HG03558 (cell line): ENCODE results near the gene ERBIN.
A peak's percentile ranks its signal among the peaks of the same experiment; 100 is the strongest.
"Not testable (repeated sequence)": the region's sequence is repeated elsewhere in the genome, so short reads cannot be mapped to it uniquely, and the experiment has no call there.

Experiments
- ATAC-seq: cut with Tn5 transposase; IDR thresholded peaks from one replicate; pipeline ENCODE4 v1.9.1; 2021; ENCODE audit warnings: moderate number of reproducible peaks; ENCODE audit not compliant: unreplicated experiment; ENCODE audit errors: extremely low read depth

Gene ERBIN, protein sequence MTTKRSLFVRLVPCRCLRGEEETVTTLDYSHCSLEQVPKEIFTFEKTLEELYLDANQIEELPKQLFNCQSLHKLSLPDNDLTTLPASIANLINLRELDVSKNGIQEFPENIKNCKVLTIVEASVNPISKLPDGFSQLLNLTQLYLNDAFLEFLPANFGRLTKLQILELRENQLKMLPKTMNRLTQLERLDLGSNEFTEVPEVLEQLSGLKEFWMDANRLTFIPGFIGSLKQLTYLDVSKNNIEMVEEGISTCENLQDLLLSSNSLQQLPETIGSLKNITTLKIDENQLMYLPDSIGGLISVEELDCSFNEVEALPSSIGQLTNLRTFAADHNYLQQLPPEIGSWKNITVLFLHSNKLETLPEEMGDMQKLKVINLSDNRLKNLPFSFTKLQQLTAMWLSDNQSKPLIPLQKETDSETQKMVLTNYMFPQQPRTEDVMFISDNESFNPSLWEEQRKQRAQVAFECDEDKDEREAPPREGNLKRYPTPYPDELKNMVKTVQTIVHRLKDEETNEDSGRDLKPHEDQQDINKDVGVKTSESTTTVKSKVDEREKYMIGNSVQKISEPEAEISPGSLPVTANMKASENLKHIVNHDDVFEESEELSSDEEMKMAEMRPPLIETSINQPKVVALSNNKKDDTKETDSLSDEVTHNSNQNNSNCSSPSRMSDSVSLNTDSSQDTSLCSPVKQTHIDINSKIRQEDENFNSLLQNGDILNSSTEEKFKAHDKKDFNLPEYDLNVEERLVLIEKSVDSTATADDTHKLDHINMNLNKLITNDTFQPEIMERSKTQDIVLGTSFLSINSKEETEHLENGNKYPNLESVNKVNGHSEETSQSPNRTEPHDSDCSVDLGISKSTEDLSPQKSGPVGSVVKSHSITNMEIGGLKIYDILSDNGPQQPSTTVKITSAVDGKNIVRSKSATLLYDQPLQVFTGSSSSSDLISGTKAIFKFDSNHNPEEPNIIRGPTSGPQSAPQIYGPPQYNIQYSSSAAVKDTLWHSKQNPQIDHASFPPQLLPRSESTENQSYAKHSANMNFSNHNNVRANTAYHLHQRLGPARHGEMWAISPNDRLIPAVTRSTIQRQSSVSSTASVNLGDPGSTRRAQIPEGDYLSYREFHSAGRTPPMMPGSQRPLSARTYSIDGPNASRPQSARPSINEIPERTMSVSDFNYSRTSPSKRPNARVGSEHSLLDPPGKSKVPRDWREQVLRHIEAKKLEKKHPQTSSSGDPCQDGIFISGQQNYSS (N-terminal part only)

DNA sequence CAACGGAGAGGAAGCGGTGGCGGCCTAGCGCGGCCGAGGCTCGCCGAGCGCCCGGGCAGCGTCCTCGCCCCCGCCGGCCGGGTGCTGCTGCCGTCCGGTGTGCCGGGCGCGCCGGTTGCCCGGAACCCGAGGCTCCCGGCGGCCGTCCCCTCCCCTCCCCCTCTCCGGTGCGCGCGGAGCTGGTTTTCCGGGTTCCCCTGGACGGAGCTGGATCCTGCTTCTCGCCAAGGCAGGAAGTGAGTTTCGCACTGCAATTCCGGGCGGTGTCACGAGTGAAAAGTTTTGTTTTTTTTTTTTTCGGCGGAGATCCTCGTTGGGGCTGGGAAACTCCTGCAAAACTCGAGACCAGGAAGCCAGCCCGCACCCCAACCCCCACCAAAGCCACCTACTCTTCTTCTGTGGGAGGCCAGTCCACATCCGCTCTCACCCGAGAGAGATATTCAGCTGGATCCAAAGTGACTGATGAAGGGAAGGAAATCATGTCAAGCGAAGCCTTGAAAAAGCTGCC, at the start of gene ERBIN:
Gene ERBIN, plus strand, starts transcription at position 300 of the 508 bp plus-strand sequence. CDS start 66,144 bp downstream, outside the sequence.
- peak; percentile 10 for ATAC-seq

DNA sequence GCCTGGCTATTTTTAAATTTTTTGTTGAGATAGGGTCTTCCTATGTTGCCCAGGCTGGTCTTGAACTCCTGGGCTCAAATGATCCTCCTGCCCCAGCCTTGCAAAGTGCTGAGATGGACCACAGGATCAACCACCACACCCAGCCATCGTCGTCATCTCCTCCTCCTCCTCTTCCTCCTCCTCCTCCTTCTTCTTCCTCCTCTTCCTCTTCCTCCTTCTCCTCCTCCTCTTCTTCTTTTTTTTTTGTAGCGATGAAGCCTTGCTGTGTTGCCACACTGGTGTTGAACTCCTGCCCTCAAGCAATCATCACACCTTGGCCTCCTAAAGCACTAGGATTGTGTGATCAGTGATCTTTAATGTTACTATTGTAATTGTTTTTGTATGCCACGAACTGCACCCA, 49.4 kb upstream of the ERBIN start:
- no peak for ATAC-seq

DNA sequence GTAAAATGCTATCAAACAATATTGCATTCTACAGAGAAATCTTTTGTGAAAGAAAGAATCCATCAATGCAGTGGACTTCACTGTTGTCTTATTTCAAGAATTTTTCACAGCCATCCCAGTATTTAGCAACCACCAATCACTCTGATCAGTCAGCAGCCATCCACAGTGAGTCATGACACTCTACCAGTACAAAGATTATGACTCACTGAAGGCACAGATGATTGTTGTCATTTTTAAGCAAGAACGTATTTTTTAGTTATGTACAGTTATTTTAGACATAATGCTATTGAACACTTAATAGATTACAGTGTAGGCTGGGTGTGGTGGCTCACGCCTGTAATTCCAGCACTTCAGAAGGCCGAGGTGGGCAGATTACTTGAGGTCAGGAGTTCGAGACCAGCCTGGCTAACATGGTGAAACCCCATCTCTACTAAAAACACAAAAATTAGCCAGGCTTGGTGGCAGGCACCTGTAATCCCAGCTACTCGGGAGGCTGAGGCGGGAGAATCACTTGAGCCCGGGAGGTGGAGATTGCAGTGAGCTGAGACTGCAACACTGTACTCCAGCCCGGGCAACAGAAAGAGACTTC, 46.6 kb upstream of the ERBIN start:
- ATAC-seq, result not testable (repeated sequence)

DNA sequence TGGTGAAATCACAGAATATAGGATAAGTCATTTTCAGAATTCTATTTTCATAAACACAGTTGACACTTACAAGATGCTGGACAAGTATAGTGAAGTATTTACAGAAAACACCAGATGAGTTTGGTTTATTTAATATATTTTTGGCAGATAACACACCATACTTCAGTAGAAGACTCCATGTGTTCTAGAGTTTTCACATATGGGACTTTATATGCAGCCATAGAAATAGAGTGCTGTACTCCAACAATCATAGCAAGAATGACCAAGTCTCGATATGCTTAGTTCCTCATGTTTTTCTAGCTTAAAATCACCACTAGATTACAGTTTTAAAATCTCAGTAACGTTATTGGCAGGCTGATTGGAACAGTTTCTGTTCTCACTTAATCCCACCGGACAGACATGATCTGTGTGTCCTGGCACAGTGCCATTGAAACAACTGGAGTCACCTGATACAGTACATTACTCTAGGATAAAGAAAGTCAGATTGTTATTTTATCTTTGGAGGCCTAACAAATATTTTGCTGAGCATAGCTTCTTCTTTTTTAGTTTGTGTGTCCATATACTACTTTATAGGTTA, 45.8 kb upstream of the ERBIN start:
- ATAC-seq, result no peak

DNA sequence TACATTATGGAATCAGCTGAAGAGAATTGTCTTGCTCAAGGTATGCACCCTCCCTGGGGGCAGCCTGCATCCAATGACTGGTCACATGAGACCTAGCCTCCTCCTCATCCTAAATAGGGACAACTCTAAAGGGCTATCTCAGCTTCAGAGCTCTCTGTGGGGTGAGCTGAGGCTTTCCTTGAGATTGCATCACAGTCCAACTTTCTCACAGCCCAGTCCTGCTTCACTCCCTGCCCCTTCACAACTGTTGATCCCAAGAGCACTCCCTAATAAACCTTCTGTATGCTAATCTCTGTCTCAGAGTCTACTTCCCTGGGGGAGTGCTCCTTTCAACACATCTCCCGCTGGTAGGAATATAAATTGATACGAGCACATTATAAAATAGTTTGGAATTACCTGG, 44.1 kb upstream of the ERBIN start:
- no peak for ATAC-seq

DNA sequence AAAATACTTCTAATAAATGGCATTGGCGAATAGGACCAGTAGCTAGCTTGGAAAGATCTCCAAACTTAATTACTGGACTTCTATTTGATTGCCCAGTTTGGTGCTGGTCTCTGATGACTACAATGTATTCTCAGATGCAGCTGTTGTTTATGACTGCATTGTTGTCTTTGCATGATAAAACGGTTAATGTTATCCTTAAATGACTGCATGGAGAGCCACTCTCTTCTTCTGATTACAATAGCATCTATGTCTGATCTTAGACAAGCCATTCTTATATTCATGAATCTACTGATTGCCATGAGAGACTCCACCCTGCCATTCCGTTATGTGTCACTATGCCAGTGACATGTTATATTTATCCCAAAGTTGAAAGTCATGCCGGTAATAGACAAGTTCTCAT, 42.9 kb upstream of the ERBIN start:
- ATAC-seq, result no peak

DNA sequence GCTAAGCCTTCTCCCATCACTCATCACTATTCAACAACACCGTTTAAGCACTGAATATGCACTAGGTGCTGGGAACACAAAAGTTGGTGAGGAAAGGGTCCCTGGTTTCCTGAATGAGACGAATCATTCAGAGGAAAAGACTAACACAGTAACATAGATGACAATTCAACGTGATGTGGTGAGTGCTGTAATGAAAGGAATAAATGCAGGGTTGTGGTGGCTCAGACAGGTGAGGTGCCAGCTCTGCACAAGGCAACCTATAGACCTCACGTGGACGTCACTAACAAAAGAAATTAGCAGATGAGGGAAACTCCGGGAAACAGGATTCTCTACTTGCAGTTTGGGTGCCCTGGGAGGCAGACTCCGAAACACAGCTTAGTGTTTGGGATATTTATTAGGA, 40.0 kb upstream of the ERBIN start:
- ATAC-seq, result no peak

DNA sequence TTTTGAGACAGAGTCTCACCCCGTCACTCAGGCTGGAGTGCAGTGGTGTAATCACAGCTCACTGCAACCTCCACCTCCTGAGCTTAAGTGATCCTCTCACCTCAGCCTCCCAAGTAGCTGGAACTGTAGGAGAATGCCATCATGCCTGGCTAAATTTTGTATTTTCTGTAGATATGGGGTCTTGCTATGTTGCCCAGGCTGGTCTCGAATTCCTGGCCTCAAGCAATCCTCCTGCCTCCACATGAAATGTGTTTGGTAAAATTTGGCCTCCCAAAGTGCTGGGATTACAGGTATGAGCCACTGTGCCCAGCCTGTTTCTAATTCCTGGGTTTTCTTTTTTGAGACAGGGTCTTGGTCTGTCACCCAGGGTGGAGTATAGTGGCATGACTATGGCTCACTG, 34.4 kb upstream of the ERBIN start:
- ATAC-seq, result not testable (repeated sequence)

DNA sequence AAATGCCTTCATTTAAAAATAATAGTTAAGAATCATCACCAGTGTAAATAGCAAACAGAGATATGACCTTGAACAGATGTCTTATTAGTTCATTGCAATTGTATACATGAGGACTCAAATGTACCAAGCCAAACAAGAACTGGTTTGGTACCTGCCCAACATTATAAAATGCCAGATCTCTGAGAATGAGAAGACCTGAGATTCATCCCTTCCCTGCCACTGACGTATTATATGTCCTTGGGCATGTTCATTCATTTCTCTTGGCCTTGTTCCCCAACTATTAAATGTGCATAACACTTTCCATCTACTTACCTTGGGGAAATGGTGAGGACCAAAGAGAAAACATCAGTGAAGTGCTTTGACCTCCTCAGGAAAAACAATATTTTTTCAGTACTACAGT, 33.6 kb upstream of the ERBIN start:
- ATAC-seq, result no peak

DNA sequence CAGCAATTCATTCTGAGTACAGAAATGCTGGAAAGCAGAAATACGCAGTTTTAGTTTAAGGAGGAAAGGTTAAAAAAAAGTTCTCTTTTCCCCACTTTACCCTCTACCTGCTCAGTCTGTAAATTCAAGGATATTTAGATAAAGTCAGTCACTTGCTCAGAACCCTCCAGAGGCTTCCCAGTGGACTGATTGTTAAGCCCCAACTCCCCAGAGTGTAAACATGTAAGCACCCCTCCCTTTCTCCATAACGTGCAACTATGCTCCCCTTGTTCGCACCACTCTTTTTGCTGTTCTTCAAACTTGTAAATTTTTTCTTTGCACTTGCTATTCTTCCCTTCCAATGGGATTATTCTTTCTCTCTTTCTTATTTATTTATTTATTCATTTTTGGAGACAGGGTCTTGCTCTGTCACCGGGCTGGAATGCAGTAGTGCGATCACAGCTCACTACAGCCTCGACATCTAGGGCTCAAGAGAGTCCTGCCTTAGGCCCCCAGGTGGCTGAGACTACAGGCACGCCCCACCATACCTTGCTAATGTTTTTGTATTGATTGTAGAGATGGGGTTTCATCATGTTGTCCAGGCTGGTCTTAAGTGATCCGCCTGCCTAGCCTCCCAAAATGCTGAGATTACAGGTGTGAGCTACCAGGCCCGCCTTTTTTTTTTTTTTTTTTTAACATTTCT, 32.5 kb upstream of the ERBIN start:
- no peak for ATAC-seq

DNA sequence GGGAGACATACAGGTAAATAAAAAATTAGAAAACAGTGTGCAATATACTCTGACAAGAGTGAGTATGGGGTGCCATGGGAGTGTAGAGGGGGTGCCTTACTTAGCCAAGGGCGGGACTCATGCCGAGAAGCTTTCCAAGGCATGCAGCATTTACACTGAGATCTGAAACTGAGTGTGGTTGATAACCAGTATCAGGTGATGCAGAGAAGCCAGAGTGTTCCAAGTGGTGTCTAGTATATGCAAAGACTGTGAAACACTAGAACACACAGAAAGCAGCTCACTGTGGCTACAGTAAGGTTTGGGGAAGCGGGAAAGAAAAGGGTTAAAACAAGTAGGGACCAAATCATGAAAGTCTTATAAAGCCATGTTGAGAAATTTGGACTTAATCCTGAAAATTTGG, 30.5 kb upstream of the ERBIN start:
- ATAC-seq, result no peak

DNA sequence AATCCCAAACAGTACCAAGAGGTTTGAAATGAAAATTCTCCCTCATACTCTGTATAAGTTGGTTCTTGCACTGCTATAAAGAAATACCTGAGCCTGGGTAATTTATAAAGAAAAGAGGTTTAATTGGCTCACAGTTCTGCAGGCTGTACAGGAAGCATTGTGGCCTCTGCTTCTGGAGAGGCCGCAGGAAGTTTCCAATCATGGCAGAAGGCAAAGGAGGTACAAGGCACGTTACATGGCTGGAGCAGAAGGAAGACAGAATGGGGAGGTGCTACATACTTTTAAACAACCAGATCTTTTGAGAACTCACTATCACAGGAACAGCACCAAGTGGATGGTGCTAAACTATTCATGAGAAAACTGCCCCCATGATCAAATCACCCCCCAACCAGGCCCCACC, 25.6 kb upstream of the ERBIN start:
- ATAC-seq, result no peak

DNA sequence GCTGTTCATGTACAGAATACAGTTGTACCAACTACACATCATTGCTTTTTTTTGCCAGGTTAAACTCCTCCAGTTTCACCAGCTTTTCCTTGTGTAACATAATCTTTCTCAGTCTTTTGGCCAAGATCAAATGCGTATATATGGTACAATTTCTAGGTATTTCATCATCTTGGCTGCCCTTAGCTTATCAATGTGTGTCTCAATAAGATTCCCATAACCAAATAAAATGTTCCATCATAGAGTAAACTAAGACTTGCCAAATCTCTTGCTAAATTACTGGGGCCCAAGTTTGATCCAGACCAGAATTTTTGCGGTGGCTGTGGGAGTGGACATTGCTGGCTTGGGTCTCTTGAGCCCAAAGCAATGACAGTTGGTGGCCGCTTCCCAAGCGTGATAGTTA, 24.3 kb upstream of the ERBIN start:
- ATAC-seq, result no peak

DNA sequence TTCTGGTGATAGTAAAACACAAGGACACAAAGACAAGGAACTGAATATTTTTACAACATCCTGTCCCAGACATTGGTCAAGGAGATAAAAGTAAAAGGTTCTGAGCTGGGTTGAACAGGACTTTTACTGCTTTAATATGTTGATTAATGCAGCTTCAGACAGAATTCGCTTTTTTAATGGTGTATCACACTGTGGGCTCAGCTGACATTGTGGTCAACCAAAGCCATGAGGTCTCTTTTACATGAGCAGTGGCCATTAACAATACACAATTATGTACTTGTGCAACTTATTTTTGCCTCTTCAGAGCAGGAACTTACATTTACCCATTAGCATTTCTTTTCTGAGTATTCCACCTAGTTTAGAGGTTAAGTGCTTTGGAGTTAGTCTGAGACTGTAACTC, 22.8 kb upstream of the ERBIN start:
- no peak for ATAC-seq

DNA sequence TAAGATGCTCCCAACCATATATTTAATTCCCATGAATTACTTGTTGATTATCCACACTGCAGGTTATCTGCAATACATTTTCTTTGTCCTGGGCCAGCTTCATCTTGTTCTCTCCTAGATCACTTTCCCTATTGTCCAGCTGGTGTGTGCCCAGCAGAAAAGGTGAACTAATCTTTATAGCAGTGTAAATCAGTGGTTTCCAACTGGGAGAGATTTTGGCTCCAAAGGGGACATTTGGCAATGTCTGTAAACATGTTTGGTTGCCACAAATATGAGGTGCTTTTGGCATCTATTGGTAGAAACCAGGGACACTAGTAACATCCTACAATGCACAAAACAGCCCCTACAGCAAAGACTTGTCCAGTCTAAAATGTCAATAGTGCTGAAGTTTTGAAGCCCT, 20.1 kb upstream of the ERBIN start:
- no peak for ATAC-seq

DNA sequence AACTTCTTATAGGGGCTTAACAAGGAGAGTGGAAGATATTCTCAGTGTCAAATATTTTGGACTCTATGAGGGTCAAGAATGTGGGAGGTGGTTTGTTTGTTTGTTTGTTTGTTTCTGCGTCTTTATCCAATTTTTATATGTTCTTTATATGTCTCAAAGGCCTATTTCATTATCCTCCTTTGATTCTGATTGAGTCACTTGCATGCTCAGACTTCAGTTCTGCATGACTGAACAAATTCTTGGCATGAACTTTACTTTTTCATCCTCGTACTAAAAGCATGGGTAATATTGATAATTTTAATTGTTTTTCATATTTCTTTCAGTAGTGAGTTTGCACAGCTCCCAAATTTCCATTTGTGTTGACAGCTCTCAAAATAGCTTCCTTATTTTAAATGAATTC, 19.2 kb upstream of the ERBIN start:
- no peak for ATAC-seq

DNA sequence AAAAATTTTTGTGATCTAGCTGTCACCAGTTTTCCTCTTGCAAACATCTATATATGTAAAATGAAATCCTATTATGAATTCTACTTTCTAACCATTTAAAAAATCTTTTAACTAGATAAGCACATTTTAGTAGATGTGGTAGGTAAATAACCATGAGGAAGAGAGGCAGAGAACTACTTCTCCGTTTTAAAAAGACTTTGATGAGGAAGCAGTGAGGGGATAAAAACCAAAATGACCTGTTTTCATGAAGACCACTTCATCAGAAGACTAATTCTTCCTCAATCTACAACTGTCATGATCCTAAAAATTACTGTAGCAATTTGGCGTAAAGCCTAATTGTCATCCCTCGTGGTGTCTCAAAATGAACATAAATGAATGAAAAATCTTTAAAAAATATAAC, 15.7 kb upstream of the ERBIN start:
- ATAC-seq, result no peak

DNA sequence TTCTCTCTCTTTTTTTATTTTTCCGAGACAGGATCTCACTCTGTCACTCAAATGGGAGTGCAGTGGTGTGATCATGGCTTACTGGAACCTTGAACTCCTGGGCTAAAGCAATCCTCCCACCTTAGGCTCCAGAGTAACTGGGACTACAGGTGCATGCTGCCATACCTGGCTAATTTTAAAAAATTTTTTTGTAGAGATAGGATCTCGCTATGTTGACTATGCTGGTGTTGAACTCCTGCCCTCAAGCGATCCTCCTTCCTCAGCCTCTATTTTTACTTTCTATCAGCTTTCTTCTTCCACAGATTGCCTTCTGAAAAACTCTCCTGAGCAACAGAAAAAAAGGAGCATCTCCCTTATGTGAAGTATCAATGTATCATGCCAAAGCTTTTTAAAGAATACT, 14.1 kb upstream of the ERBIN start:
- no peak for ATAC-seq

DNA sequence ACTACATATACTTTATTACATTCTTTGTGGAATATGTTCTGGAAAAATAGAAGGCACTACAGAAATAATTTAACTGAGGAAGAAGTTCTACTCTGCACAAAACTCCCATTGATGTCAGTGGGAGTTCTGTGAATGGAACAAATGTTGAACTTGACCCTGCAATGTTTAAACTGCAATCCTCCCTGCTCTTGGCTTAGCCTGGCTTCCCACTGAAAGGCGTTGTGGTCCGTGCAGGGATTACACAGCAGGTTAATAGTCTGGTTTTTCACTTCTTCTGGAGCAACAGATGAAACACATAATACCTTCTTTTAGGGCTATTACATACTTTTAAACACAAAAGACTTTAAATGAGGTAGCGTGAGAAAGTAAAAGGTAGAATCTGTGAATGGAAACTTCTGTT, 12.9 kb upstream of the ERBIN start:
- no peak for ATAC-seq
